Right cardiac atrium (tissue), 5 donors: ENCODE results near the gene OR4P4. TPM values are rescaled to one million over a fixed set of nuclear protein-coding genes. Genes with fewer than 3 reads are reported as not detected.

ENCODE experiments used
- ATAC-seq, 2 donors: fragments of 200-7000 bp; cut with Tn5 transposase; one replicate each; pipeline versions ENCODE4 v1.8.0 to v1.9.1; 2020; ENCODE audit warnings: moderate library complexity in 2 of 2, mild to moderate bottlenecking in 1 of 2
- DNase-seq, 3 donors: peaks; one replicate each; pipeline ENCODE4 v3.0.0-alpha.2; 2020
- H3K27ac ChIP-seq: one replicate; pipeline ENCODE4 v1.5.1; 2013; ENCODE audit warnings: mild to moderate bottlenecking, low read length, control low read depth, moderate library complexity
- H3K27me3 ChIP-seq: one replicate; pipeline ENCODE4 v1.6.1; 2013; ENCODE audit not compliant: control insufficient read depth, insufficient read depth
- H3K4me1 ChIP-seq: one replicate; pipeline ENCODE4 v1.6.1; 2013; ENCODE audit warnings: low read length; ENCODE audit not compliant: control insufficient read depth, insufficient read depth
- H3K4me3 ChIP-seq: one replicate; pipeline ENCODE4 v1.5.1; 2013; ENCODE audit warnings: low read length, control low read depth
- H3K9me3 ChIP-seq: one replicate; pipeline ENCODE4 v1.6.1; 2013; ENCODE audit warnings: low read length; ENCODE audit not compliant: control insufficient read depth
- WGBS: extraction: QIAGEN DNeasy Blood & Tissue Kit; methylation state at CpG from one replicate; pipeline ENCODE4 v1.1.7; 2013; 5-methylcytosine and 5-hydroxymethylcytosine counted together
- intact Hi-C, 4 donors: fragments of 100-400 bp; cut with DNase I; formaldehyde crosslinking; loops; one replicate each; pipeline versions ENCODE4 v1.11.0 to v1.14.0; 2022 to 2023
- long read RNA-seq, 4 donors: library from polyadenylated mRNA; unstranded; transcript quantifications; one replicate each; pipeline ENCODE4 v2.0.0, GENCODE V29; 2020 to 2021
- polyA plus RNA-seq: library from polyadenylated mRNA; stranded (reverse); fragments of 200-250 nt; gene quantifications from one replicate; pipeline ENCODE4 v1.2.3, GENCODE V29; 2013
- total RNA-seq, 4 donors: library from RNA; stranded (reverse); fragmentation: NEBNext Ultra II Directional; extraction: Animal tissue kit (Norgen Biotek cat#: 25700); gene quantifications; one replicate each; pipeline ENCODE4 v1.2.1, GENCODE V29; 2021
- donor health status: healthy with polysubstance abuse.
- donor health status: DM: no; HTN: yes; CAD: no.
- donor health status: DM: no; HTN: no; CAD: no.
- donor health status: DM: no; HTN: yes; CAD: no; lungs with severe emphysema.
- donor health status: DM: yes; HTN: yes; CAD: no.

The OR4P4 gene
- not detected for total RNA-seq
- polyA plus RNA-seq, result not detected
- long read RNA-seq, donor 1, result 0 reads
- long read RNA-seq, donor 2, result 0 reads
- long read RNA-seq, donor 3, result 0 reads
- long read RNA-seq, donor 4, result 0 reads

- 41% methylated on average over 3 of the region's 3 CpGs for WGBS
- H3K4me1 ChIP-seq, result no peaks in the 10 kb centered on the region
- intact Hi-C loops, result no loop called here
- H3K9me3 ChIP-seq, result no peaks in the 10 kb centered on the region
- ATAC-seq, result no peak
- no peak for DNase-seq
- H3K27me3 ChIP-seq, result no peaks in the 10 kb centered on the region
- H3K27ac ChIP-seq, result no peak within 1 kb of the TSS
- H3K4me3 ChIP-seq, result no peak within 1 kb of the TSS
Measured at GRCh38 chr11:55634813-55635212, at the start of gene OR4P4. Gene OR4P4 (plus strand): TSS chr11:55635113.

- H3K4me3 ChIP-seq, result no peak within 1 kb of the TSS
- H3K27me3 ChIP-seq, result no peaks in the 10 kb centered on the region
- intact Hi-C loops, result no loop called here
- 45% methylated on average over 2 of the region's 2 CpGs for WGBS
- no peak within 1 kb of the TSS for H3K27ac ChIP-seq
- ATAC-seq (no peak), DNase-seq (no peak)
- H3K4me1 ChIP-seq, result no peaks in the 10 kb centered on the region
- no peaks in the 10 kb centered on the region for H3K9me3 ChIP-seq
Measured at GRCh38 chr11:55607545-55607944, 27.4 kb upstream of the OR4P4 start, which contains the start of gene OR4C11. Gene OR4C11 (minus strand): TSS chr11:55607645. CDS start chr11:55604373, 3,272 bp downstream.

GRCh38 chr11:55624531-55624930 lies 10.4 kb upstream of the OR4P4 start:
- Histone ChIP-seq H3K4me3 (no peak overlapping the region), H3K27me3 (no peaks in the 10 kb centered on the region), H3K27ac (no peak overlapping the region), H3K4me1 (no peaks in the 10 kb centered on the region), H3K9me3 (no peaks in the 10 kb centered on the region)
- WGBS, result 71% methylated on average over 1 of the region's 1 CpG
- DNase-seq (no peak), ATAC-seq (no peak)
- intact Hi-C loops, result no loop called here

GRCh38 chr11:55648027-55648426 lies 13.1 kb downstream of the OR4P4 start, which contains the start of gene OR4S2:
Gene OR4S2 (plus strand): TSS chr11:55648327. CDS start chr11:55650904, 2,577 bp downstream.
- intact Hi-C loops, result no loop called here
- no peak within 1 kb of the TSS for H3K27ac ChIP-seq
- 67% methylated on average over 2 of the region's 2 CpGs for WGBS
- DNase-seq, result no peak
- H3K9me3 ChIP-seq, result no peaks in the 10 kb centered on the region
- no peak for ATAC-seq
- H3K4me3 ChIP-seq, result no peak within 1 kb of the TSS
- H3K27me3 ChIP-seq, result no peaks in the 10 kb centered on the region
- no peaks in the 10 kb centered on the region for H3K4me1 ChIP-seq

GRCh38 chr11:55652560-55652959 lies 17.6 kb downstream of the OR4P4 start:
- intact Hi-C loops, result no loop called here
- WGBS, result 50% methylated on average over 1 of the region's 1 CpG

GRCh38 chr11:55655096-55655495 lies 20.2 kb downstream of the OR4P4 start:
- Histone ChIP-seq H3K27me3 (no peaks in the 10 kb centered on the region), H3K9me3 (no peaks in the 10 kb centered on the region), H3K27ac (no peak overlapping the region), H3K4me1 (no peaks in the 10 kb centered on the region), H3K4me3 (no peak overlapping the region)
- ATAC-seq (no peak), DNase-seq (no peak)
- intact Hi-C loops, result no loop called here

More at GRCh38 chr11:55652560-55652959, 17.6 kb downstream of the OR4P4 start:
- ATAC-seq (no peak), DNase-seq (no peak)
- no peak overlapping the region for H3K27ac ChIP-seq
- H3K4me1 ChIP-seq, result no peaks in the 10 kb centered on the region
- H3K9me3 ChIP-seq, result no peaks in the 10 kb centered on the region
- H3K4me3 ChIP-seq, result no peak overlapping the region
- H3K27me3 ChIP-seq, result no peaks in the 10 kb centered on the region

- 77% methylated on average over 2 of the region's 2 CpGs for WGBS
- DNase-seq (no peak), ATAC-seq (no peak)
- intact Hi-C loops, result no loop called here
- Histone ChIP-seq H3K27me3 (no peaks in the 10 kb centered on the region), H3K4me1 (no peaks in the 10 kb centered on the region), H3K27ac (no peak overlapping the region), H3K4me3 (no peak overlapping the region), H3K9me3 (no peaks in the 10 kb centered on the region)
Measured at GRCh38 chr11:55658031-55658573, 23.2 kb downstream of the OR4P4 start.

GRCh38 chr11:55658608-55659007 lies 23.7 kb downstream of the OR4P4 start:
- Histone ChIP-seq H3K27ac (no peak overlapping the region), H3K4me3 (no peak overlapping the region), H3K4me1 (no peaks in the 10 kb centered on the region), H3K27me3 (no peaks in the 10 kb centered on the region), H3K9me3 (no peaks in the 10 kb centered on the region)
- no peak for ATAC-seq
- 46% methylated on average over 1 of the region's 1 CpG for WGBS
- intact Hi-C loops, result no loop called here
- no peak for DNase-seq

- intact Hi-C loops, result loop anchor here in 1 of 4 donors (10.0 kb wide), 1 partner anchor 67 kb away; no protein-coding TSS in a partner anchor
- H3K4me1 ChIP-seq, result no peaks in the 10 kb centered on the region
- no peak for DNase-seq
- WGBS, result 67% methylated on average over 1 of the region's 1 CpG
- H3K4me3 ChIP-seq, result no peak within 1 kb of the TSS
- no peak for ATAC-seq
- H3K27me3 ChIP-seq, result no peaks in the 10 kb centered on the region
- no peaks in the 10 kb centered on the region for H3K9me3 ChIP-seq
- H3K27ac ChIP-seq, result no peak within 1 kb of the TSS
Measured at GRCh38 chr11:55661901-55662300, 27.0 kb downstream of the OR4P4 start, which contains the start of gene OR4C6. Gene OR4C6 (plus strand): TSS chr11:55662201. CDS start chr11:55665167, 2,966 bp downstream.

- Histone ChIP-seq H3K9me3 (no peaks in the 10 kb centered on the region), H3K4me1 (no peaks in the 10 kb centered on the region), H3K27me3 (no peaks in the 10 kb centered on the region), H3K4me3 (no peak overlapping the region), H3K27ac (no peak overlapping the region)
- ATAC-seq, result no peak
- 40% methylated on average over 2 of the region's 2 CpGs for WGBS
- intact Hi-C loops, result loop anchor here in 1 of 4 donors (10.0 kb wide), 1 partner anchor 75 kb away; no protein-coding TSS in a partner anchor
- DNase-seq, result no peak
Measured at GRCh38 chr11:55669376-55669775, 34.5 kb downstream of the OR4P4 start.

- no peak overlapping the region for H3K27ac ChIP-seq
- no peak for ATAC-seq
- WGBS, result 47% methylated on average over 5 of the region's 5 CpGs
- H3K27me3 ChIP-seq, result no peaks in the 10 kb centered on the region
- intact Hi-C loops, result no loop called here
- H3K4me1 ChIP-seq, result no peaks in the 10 kb centered on the region
- no peak overlapping the region for H3K4me3 ChIP-seq
- no peaks in the 10 kb centered on the region for H3K9me3 ChIP-seq
- DNase-seq, result no peak
Measured at GRCh38 chr11:55673860-55674259, 38.9 kb downstream of the OR4P4 start.
